GM18505 (cell line): Measurements from ENCODE around the gene ADGRB3.
"Not testable (repeated sequence)": the region's sequence is repeated elsewhere in the genome, so short reads cannot be mapped to it uniquely, and the experiment has no call there.

ENCODE experiments used
- ATAC-seq: cut with Tn5 transposase; IDR thresholded peaks from one replicate; pipeline ENCODE4 v1.9.1; 2021; ENCODE audit not compliant: unreplicated experiment
- POLR2A ChIP-seq: IDR thresholded peaks from 4 replicates; pipeline ENCODE4 v1.6.1; 2011; ENCODE audit warnings: borderline replicate concordance; ENCODE audit not compliant: insufficient read depth, insufficient read length; ENCODE audit errors: extremely low read depth

ADGRB3 gene

DNA sequence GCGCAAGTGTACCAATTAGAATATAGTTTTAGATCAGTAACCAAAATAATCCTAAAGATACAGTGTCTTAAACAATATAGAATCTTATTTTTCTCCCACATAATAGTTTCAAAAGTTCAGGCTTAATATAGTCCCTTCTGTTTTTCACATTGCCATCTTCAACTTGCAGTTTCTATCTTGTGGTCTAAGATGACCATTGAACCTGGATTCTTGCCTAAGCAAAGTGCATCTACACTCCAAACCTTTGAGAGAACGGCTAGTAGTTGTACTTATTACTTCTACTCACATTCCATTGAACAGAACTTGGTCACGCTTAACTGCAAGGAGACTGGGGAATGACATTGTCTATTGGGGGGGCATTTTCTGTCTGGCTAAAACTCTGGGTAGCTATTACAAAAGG is 788.7 kb downstream of the ADGRB3 start:
- no peak for ATAC-seq
- TF ChIP-seq POLR2A: no peak

DNA sequence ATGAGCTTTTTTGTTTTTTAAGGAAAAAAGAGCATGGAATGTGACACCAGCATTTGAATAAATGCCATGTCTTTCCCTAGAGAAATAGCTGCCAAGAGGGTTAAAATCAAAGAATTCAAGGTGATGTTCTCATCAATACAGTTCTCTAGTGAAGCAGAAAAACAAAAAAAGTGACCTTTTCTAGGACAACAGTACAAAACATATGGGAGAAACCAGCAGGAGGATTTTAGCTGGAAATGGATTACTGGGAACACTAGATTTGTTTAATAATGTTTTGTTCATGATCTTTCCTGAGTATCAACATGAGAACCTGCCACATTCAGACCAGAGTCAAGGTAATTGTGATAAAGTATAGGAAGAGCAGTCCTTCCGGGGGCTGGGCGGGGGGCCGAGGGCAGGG is 789.5 kb downstream of the ADGRB3 start:
- no peak for TF ChIP-seq POLR2A
- ATAC-seq: no peak

DNA sequence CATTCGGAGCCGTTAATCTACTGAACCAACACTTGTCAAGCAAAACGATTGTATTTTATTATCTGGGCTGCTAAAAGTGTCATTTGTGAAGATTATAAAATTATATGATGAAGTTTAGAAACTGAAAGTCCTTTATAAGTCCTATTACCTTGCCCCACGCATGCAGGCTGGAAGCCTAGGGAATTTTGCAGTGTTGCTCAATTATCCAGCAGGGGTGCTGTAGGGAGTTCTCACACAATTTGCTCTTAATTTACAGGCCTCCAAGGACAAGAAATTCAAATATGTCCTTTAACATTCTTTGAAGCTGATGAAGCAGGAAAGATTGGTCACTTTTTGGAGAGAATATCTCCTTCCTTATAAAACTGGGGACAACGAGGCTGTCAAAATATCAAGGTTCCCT is 792.8 kb downstream of the ADGRB3 start:
- no peak for ATAC-seq
- TF ChIP-seq POLR2A: no peak

DNA sequence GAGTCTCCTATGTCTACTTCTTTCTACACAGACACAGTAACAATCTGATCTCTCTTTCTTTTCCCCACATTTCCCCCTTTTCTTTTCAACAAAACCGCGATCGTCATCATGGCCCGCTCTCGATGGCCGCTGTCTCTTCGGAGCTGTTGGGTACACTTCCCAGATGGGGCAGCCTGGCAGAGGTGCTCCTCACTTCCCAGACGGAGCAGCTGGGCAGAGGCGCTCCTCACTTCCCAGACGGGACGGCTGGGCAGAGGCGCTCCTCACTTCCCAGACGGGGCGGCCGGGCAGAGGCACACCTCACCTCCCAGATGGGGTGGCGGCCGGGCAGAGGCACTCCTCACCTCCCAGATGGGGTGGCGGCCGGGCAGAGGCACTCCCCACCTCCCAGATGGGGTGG is 797.1 kb downstream of the ADGRB3 start:
- ATAC-seq: not testable (repeated sequence)

DNA sequence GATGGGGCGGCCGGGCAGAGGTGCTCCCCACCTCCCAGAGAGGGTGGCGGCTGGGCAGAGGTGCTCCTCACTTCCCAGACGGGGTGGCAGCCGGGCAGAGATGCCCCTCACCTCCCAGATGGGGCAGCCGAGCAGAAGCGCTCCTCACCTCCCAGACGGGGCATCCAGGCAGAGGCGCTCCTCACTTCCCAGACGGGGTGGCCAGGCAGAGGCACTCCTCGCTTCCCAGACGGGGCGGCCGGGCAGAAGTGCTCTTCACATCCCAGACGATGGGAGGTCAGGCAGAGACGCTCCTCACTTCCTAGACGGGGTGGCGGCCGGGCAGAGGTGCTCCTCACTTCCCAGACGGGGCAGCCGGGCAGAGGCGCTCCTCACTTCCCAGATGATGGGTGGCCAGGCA is 798.0 kb downstream of the ADGRB3 start:
- ATAC-seq: not testable (repeated sequence)

DNA sequence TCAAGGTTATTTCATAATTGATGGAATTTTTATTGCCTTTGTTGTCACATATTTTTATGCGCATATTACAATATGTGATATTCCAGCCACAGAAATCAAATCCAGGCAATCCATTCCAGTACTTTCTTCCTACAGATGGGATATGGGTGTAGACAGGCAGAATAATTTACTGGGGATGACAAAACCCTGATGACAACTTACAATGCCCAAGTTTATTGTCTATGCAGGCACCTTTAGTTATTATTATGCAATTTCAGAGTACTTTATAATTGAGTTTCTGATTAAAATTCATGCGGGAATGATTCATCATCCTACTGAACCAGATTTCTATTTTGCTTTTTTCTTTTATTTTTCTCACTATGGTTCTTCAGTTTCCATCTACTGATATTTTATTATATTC is 803.0 kb downstream of the ADGRB3 start:
- no peak for TF ChIP-seq POLR2A
- no peak for ATAC-seq
